ENCODE measurements around the gene MLPH. TPM values are rescaled to one million over a fixed set of nuclear protein-coding genes. Genes with fewer than 3 reads are reported as not detected.

MLPH gene
- total and polyA plus RNA-seq, 2 of the 13 experiments (the other 11 are each of a cell fraction or from before 2014, with no cell fraction given), result 0.12 TPM; not detected in 1

- intact Hi-C loops (cut with micrococcal nuclease; ENCODE audit: unreplicated experiment) (no loop called here), in situ Hi-C loops (cut with HindIII; ENCODE audit: extremely low pct_ligation_motif_present, low pct_unique_long_range_greater_than_20kb) (no loop called here)
- Histone ChIP-seq H3K4me2 (ENCODE audit: low read depth, low read length) (no peak overlapping the region), H3K4me1 (ENCODE audit: insufficient read depth, low read length) (peaks cover 4% of the 10 kb centered on the region), H3K4me3 (replicated peaks in 1 of 3; ENCODE audit: insufficient read depth in 1 of 3, low read depth in 2 of 3, low read length in 3 of 3) (no peak overlapping the region), H3K36me3 (replicated peaks in 1 of 2; ENCODE audit: control insufficient read depth in 1 of 2, insufficient read depth in 2 of 2, low read length in 2 of 2) (no peaks in the 10 kb centered on the region), H2AFZ (ENCODE audit: low read length) (no peak overlapping the region), H3K9me3 (ENCODE audit: low read length) (no peaks in the 10 kb centered on the region), H4K20me1 (ENCODE audit: insufficient read depth, low read length) (no peaks in the 10 kb centered on the region), H3K9ac (ENCODE audit: insufficient read depth, low read depth, low read length) (no peak overlapping the region), H3K27ac (ENCODE audit: extremely low read length, insufficient read depth, low read length) (no peak overlapping the region), H3K79me2 (ENCODE audit: insufficient read depth, low read length) (no peaks in the 10 kb centered on the region), H3K27me3 (ENCODE audit: control insufficient read depth in 1 of 2, insufficient read depth in 2 of 2, low read length in 2 of 2) (peaks cover 0 to 23% of the 10 kb centered on the region in 2 experiments; a peak in 4 of 5 replicates)
- ChIA-PET POLR2A (no interaction called here), CTCF (ENCODE audit: low intra/inter-chr PET ratio, low total read pairs) (no interaction called here)
- no TSS peak for BruUV-seq (replicated peaks)
- WGBS (ENCODE audit: low lambda C conversion rate), result 24% methylated on average over 7 of the region's 14 CpGs
- no peak for FAIRE-seq
- no peak for DNase-seq (ENCODE audit: low spot score)
- no peak for ATAC-seq
- TF ChIP-seq, protein P1, sequence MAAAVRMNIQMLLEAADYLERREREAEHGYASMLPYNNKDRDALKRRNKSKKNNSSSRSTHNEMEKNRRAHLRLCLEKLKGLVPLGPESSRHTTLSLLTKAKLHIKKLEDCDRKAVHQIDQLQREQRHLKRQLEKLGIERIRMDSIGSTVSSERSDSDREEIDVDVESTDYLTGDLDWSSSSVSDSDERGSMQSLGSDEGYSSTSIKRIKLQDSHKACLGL (CRISPR knock-in tag; IDR thresholded peaks at IDR 0.05), result no peak
- TF ChIP-seq RFX1 (IDR thresholded peaks at IDR 0.05) (no peak), MTA1 (CRISPR knock-in tag; IDR thresholded peaks at IDR 0.05; ENCODE audit: borderline replicate concordance) (no peak), ARID2 (CRISPR knock-in tag; IDR thresholded peaks at IDR 0.05; ENCODE audit: borderline replicate concordance) (no peak), ZBTB25 (CRISPR knock-in tag; IDR thresholded peaks at IDR 0.05) (no peak), DPF2 (CRISPR knock-in tag; IDR thresholded peaks at IDR 0.05; ENCODE audit: borderline replicate concordance, low read depth) (no peak), TSC22D2 (CRISPR knock-in tag; IDR thresholded peaks at IDR 0.05; ENCODE audit: borderline replicate concordance) (no peak), KAT2B (IDR thresholded peaks at IDR 0.05; ENCODE audit: borderline replicate concordance, low read depth, low read length) (no peak)
- TF ChIP-seq, protein P2, sequence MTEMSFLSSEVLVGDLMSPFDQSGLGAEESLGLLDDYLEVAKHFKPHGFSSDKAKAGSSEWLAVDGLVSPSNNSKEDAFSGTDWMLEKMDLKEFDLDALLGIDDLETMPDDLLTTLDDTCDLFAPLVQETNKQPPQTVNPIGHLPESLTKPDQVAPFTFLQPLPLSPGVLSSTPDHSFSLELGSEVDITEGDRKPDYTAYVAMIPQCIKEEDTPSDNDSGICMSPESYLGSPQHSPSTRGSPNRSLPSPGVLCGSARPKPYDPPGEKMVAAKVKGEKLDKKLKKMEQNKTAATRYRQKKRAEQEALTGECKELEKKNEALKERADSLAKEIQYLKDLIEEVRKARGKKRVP (CRISPR knock-in tag; IDR thresholded peaks at IDR 0.05), result no peak
- TF ChIP-seq, protein P3, sequence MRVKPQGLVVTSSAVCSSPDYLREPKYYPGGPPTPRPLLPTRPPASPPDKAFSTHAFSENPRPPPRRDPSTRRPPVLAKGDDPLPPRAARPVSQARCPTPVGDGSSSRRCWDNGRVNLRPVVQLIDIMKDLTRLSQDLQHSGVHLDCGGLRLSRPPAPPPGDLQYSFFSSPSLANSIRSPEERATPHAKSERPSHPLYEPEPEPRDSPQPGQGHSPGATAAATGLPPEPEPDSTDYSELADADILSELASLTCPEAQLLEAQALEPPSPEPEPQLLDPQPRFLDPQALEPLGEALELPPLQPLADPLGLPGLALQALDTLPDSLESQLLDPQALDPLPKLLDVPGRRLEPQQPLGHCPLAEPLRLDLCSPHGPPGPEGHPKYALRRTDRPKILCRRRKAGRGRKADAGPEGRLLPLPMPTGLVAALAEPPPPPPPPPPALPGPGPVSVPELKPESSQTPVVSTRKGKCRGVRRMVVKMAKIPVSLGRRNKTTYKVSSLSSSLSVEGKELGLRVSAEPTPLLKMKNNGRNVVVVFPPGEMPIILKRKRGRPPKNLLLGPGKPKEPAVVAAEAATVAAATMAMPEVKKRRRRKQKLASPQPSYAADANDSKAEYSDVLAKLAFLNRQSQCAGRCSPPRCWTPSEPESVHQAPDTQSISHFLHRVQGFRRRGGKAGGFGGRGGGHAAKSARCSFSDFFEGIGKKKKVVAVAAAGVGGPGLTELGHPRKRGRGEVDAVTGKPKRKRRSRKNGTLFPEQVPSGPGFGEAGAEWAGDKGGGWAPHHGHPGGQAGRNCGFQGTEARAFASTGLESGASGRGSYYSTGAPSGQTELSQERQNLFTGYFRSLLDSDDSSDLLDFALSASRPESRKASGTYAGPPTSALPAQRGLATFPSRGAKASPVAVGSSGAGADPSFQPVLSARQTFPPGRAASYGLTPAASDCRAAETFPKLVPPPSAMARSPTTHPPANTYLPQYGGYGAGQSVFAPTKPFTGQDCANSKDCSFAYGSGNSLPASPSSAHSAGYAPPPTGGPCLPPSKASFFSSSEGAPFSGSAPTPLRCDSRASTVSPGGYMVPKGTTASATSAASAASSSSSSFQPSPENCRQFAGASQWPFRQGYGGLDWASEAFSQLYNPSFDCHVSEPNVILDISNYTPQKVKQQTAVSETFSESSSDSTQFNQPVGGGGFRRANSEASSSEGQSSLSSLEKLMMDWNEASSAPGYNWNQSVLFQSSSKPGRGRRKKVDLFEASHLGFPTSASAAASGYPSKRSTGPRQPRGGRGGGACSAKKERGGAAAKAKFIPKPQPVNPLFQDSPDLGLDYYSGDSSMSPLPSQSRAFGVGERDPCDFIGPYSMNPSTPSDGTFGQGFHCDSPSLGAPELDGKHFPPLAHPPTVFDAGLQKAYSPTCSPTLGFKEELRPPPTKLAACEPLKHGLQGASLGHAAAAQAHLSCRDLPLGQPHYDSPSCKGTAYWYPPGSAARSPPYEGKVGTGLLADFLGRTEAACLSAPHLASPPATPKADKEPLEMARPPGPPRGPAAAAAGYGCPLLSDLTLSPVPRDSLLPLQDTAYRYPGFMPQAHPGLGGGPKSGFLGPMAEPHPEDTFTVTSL (CRISPR knock-in tag; IDR thresholded peaks at IDR 0.05; ENCODE audit: borderline replicate concordance), result no peak
- TF ChIP-seq, protein P4, sequence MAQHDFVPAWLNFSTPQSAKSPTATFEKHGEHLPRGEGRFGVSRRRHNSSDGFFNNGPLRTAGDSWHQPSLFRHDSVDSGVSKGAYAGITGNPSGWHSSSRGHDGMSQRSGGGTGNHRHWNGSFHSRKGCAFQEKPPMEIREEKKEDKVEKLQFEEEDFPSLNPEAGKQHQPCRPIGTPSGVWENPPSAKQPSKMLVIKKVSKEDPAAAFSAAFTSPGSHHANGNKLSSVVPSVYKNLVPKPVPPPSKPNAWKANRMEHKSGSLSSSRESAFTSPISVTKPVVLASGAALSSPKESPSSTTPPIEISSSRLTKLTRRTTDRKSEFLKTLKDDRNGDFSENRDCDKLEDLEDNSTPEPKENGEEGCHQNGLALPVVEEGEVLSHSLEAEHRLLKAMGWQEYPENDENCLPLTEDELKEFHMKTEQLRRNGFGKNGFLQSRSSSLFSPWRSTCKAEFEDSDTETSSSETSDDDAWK (CRISPR knock-in tag; IDR thresholded peaks at IDR 0.05), result no peak
- TF ChIP-seq, protein P5, sequence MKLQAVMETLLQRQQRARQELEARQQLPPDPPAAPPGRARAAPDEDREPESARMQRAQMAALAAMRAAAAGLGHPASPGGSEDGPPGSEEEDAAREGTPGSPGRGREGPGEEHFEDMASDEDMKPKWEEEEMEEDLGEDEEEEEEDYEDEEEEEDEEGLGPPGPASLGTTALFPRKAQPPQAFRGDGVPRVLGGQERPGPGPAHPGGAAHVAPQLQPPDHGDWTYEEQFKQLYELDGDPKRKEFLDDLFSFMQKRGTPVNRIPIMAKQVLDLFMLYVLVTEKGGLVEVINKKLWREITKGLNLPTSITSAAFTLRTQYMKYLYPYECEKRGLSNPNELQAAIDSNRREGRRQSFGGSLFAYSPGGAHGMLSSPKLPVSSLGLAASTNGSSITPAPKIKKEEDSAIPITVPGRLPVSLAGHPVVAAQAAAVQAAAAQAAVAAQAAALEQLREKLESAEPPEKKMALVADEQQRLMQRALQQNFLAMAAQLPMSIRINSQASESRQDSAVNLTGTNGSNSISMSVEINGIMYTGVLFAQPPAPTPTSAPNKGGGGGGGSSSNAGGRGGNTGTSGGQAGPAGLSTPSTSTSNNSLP (IDR thresholded peaks at IDR 0.05; ENCODE audit: low read depth, low read length), result no peak
These were observed 32.6 kb downstream of the MLPH start for GRCh38 chr2:237519506-237520245.
